ENCODE data around the gene IFNA13.

GRCh38 chr9:21392270-21392669 lies 24.4 kb upstream of the IFNA13 start:
- TF ChIP-seq POLR2A (IDR thresholded peaks at IDR 0.05; ENCODE audit: low read depth, low read length): no peak
- no peak for TF ChIP-seq TAF1 (IDR thresholded peaks at IDR 0.05; ENCODE audit: borderline replicate concordance, low read depth, low read length)
- TF ChIP-seq POLR2AphosphoS5 (IDR thresholded peaks at IDR 0.05; ENCODE audit: low read depth, low read length): no peak

All from GM12892 (cell line).